Hepatocyte (in vitro differentiated cells): ENCODE measurements around the gene ZNF385A.

Source experiments
- CTCF ChIP-seq: fragments of 200-600 bp; sonication (generic); IDR thresholded peaks from 2 replicates; pipeline ENCODE4 v1.5.1; 2016; ENCODE audit warnings: antibody characterized with exemption, mild to moderate bottlenecking; ENCODE audit not compliant: poor library complexity
- EZH2 ChIP-seq: fragments of 200-600 bp; sonication (generic); IDR thresholded peaks from 2 replicates; pipeline ENCODE4 v1.6.1; 2016; ENCODE audit warnings: antibody characterized with exemption, mild to moderate bottlenecking, borderline replicate concordance
- EZH2phosphoT487 ChIP-seq: fragments of 200-600 bp; sonication (generic); IDR thresholded peaks from one replicate; pipeline ENCODE4 v1.6.1; 2018; ENCODE audit warnings: antibody characterized with exemption, mild to moderate bottlenecking, low read depth, moderate library complexity; ENCODE audit not compliant: unreplicated experiment, severe bottlenecking

- TF ChIP-seq EZH2 (no peak), CTCF (no peak), EZH2phosphoT487 (no peak)
Observed at GRCh38 chr12:54385251-54385914, 850 bp upstream of the ZNF385A start.
